ENCODE measurements around the gene TLCD3B.
"Not testable (repeated sequence)": the region's sequence is repeated elsewhere in the genome, so short reads cannot be mapped to it uniquely, and the experiment has no call there.

TLCD3B gene

DNA sequence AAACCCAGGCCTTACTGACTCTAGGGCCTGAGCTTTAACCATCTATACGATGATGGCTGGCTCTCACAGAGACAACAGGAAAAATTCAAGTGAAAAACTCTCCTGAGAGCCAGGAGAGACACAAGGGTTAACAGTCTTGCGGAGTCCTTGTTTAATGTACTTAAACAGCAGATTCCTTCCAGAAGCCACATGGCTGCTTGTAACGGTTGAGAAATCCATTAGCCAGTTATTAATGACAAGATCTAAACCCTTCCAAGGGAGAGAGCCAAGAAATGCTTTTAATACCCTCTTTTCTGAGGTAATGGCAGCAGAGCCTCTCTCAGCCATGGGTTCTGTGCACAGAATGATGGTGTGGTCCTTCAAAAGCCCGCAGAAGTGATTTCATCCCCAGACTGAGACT is 29.3 kb upstream of the TLCD3B start:
- Histone ChIP-seq H3K9me3 (ENCODE audit: control insufficient read depth in 2 of 2, low read length in 2 of 2) (no peaks in the 10 kb centered on the region), H3K27me3 (ENCODE audit: control insufficient read depth in 1 of 2, insufficient read depth in 2 of 2, low read length in 2 of 2) (no peaks in the 10 kb centered on the region), H3K4me1 (ENCODE audit: control insufficient read depth, insufficient read depth, low read length) (peaks cover 35% of the 10 kb centered on the region), H3K9ac (ENCODE audit: low read length in 2 of 2) (peak overlapping the region in 1 of 2 donors; percentile 38), H3K4me3 (ENCODE audit: low read length in 2 of 2) (no peak overlapping the region), H3K27ac (ENCODE audit: low read length) (no peak overlapping the region), H3K36me3 (ENCODE audit: control insufficient read depth in 2 of 2, insufficient read depth in 2 of 2, low read length in 2 of 2) (no peaks in the 10 kb centered on the region)

DNA sequence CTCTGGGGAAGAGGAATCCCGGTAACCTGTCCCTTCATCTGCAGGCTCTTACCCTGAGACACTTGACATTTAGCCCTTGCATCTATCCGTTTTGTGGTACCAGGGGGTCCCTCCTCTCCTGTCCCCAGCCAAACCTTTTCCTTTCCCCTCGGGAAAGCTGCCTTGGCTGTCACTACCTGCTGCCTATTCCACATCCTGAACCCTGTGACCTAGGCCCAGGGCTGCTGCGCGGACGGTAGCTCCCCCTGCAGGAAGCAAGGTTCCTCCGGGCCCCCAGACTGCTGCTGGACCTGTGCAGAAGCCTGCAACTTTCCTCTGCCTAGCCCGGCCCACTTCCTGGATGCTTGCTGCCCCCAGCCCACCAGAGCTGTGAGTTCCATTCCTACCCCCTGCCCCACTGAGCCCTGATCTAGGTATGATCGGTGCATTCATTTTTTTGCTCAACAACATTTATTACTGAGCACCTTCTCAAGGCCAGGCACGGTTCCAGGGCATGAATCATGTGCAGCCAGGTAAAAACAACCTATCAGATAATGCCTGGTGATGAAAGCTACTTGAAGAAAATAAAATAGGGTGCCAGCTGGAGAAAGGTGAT is 24.0 kb upstream of the TLCD3B start:
- H3K4me3 ChIP-seq (ENCODE audit: low read length in 2 of 2), result no peak overlapping the region
- H3K4me1 ChIP-seq (ENCODE audit: control insufficient read depth, insufficient read depth, low read length), result peaks cover 11% of the 10 kb centered on the region
- no peak overlapping the region for H3K9ac ChIP-seq (ENCODE audit: low read length in 2 of 2)

DNA sequence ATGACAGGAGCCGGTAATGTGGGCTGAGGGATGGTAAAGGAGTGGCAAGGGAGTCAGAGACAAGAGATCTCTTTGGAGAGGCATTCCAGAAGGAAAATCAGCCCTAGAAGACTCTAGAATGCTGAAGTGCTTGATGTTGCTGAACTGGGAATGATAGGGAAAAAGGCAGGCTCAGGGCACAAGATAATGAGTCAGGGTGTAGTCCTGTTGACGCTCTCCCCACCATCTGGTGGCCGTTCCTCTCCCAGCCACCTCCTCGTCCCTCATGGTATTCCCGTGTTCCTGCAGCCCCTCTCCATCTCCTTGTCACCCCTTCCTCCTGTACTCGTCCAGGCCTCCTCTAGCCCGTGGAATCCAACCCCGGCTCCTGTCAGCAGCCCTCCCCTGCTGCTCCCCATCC is 23.4 kb upstream of the TLCD3B start:
- no peak overlapping the region for H3K27ac ChIP-seq (ENCODE audit: low read length)
- no peak overlapping the region for H3K9ac ChIP-seq (ENCODE audit: low read length in 2 of 2)
- H3K4me1 ChIP-seq (ENCODE audit: control insufficient read depth, insufficient read depth, low read length), result peaks cover 9% of the 10 kb centered on the region
- no peaks in the 10 kb centered on the region for H3K27me3 ChIP-seq (ENCODE audit: control insufficient read depth in 1 of 2, insufficient read depth in 2 of 2, low read length in 2 of 2)
- no peaks in the 10 kb centered on the region for H3K36me3 ChIP-seq (ENCODE audit: control insufficient read depth in 2 of 2, insufficient read depth in 2 of 2, low read length in 2 of 2)
- H3K4me3 ChIP-seq (ENCODE audit: low read length in 2 of 2), result no peak overlapping the region
- H3K9me3 ChIP-seq (ENCODE audit: control insufficient read depth in 2 of 2, low read length in 2 of 2), result no peaks in the 10 kb centered on the region

More for the DNA sequence above, 24.0 kb upstream of the TLCD3B start:
- Histone ChIP-seq H3K36me3 (ENCODE audit: control insufficient read depth in 2 of 2, insufficient read depth in 2 of 2, low read length in 2 of 2) (no peaks in the 10 kb centered on the region), H3K27ac (ENCODE audit: low read length) (no peak overlapping the region), H3K27me3 (ENCODE audit: control insufficient read depth in 1 of 2, insufficient read depth in 2 of 2, low read length in 2 of 2) (no peaks in the 10 kb centered on the region), H3K9me3 (ENCODE audit: control insufficient read depth in 2 of 2, low read length in 2 of 2) (no peaks in the 10 kb centered on the region)

DNA sequence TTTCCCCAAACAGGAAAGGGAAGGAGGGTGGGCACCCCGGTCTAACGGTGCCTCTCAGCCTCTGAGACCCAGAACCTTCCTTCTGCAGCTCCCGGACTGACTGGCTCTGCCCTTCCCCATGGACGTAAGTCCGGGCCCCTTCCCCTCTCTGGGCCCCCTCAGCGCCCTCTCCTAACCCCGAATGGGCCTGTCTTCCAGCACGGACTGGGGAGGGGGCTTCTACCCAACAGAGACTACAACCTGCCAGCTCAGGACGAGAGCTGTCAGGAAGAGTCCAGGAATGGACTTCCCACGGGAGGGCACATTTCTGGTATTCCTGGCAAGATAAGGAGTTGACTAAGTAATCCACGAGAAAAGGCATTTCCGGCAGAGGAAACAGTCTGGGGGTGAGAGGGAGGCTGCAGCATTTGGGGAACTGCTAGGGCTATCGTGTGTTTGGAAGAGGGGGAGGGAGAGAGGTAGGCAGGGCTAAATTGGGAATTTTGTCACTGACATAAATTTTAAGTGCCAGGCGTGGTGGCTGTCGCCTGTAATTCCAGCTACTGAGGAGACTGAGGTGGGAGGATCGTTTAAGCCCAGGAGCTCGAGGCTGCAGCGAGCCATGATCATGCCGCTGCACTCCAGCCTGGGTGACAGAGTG is 22.4 kb upstream of the TLCD3B start:
- Histone ChIP-seq H3K27ac (ENCODE audit: low read length) (no peak overlapping the region), H3K27me3 (ENCODE audit: control insufficient read depth in 1 of 2, insufficient read depth in 2 of 2, low read length in 2 of 2) (no peaks in the 10 kb centered on the region), H3K9ac (ENCODE audit: low read length in 2 of 2) (peak overlapping the region; percentile 52 to 66)

DNA sequence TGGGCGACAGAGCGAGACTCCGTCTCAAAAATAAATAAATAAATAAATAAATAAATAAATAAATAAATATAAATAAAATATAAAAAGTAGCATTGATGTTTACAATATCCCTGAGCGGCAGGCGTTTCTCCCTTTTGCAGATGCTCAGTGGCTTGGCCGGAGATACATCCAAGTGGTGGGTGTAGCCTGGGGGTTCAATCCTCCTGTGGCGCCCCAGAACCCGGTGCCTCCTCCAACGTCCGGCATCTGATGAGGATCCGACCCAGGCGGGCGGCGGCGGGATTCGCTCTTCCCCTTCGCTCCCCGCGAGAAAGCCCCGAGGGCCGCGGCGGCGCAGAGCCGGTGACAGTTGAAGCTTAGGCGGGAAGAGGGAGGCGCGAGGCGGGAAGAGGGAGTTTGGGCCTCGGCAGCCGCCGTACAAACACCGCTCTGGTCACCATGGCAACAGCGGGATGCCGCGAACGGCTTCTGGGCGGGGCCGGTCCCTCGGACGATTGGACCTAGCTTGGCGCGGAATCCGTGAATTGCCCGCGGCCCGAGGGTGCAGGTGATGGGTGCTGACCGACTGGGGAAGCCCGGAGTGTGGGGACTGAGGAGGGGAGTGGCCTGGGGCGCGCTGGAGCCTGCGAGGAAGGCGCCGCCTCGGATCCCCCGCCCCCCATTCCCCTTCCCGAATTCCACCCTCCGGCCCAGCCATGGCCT is 21.8 kb upstream of the TLCD3B start:
- Histone ChIP-seq H3K4me1 (ENCODE audit: control insufficient read depth, insufficient read depth, low read length) (peaks cover 9% of the 10 kb centered on the region), H3K9ac (ENCODE audit: low read length in 2 of 2) (peak overlapping the region; percentile 52 to 66), H3K4me3 (ENCODE audit: low read length in 2 of 2) (peak overlapping the region; percentile 83 to 87), H3K9me3 (ENCODE audit: control insufficient read depth in 2 of 2, low read length in 2 of 2) (no peaks in the 10 kb centered on the region), H3K36me3 (ENCODE audit: control insufficient read depth in 2 of 2, insufficient read depth in 2 of 2, low read length in 2 of 2) (no peaks in the 10 kb centered on the region), H3K27me3 (ENCODE audit: control insufficient read depth in 1 of 2, insufficient read depth in 2 of 2, low read length in 2 of 2) (no peaks in the 10 kb centered on the region), H3K27ac (ENCODE audit: low read length) (no peak overlapping the region)

More for the DNA sequence above, 22.4 kb upstream of the TLCD3B start:
- Histone ChIP-seq H3K9me3 (ENCODE audit: control insufficient read depth in 2 of 2, low read length in 2 of 2) (no peaks in the 10 kb centered on the region), H3K4me3 (ENCODE audit: low read length in 2 of 2) (peak overlapping the region; percentile 83 to 87), H3K36me3 (ENCODE audit: control insufficient read depth in 2 of 2, insufficient read depth in 2 of 2, low read length in 2 of 2) (no peaks in the 10 kb centered on the region), H3K4me1 (ENCODE audit: control insufficient read depth, insufficient read depth, low read length) (peaks cover 9% of the 10 kb centered on the region)

DNA sequence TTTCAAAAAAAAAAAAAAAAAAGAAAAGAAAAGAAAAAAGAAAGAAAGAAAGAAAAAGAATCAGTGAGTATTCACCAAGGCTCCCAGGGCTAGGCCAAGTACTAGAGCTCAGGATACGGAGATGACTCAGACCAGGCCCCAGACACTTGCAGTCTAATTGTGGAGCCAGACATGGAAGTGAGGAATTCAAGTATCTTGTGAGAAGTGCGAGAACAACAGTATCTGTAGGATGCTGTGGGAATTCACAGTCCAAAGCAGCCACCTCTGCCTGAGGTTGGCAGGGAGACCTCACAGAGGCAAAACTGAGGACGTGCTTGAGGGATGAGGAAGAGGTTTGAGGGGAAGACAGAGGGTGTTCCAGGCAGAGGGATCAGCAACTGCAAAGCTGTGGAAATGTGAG is 20.4 kb upstream of the TLCD3B start:
- no peaks in the 10 kb centered on the region for H3K9me3 ChIP-seq (ENCODE audit: control insufficient read depth in 2 of 2, low read length in 2 of 2)
- H3K27me3 ChIP-seq (ENCODE audit: control insufficient read depth in 1 of 2, insufficient read depth in 2 of 2, low read length in 2 of 2), result no peaks in the 10 kb centered on the region
- H3K9ac ChIP-seq (ENCODE audit: low read length in 2 of 2), result no peak overlapping the region
- H3K4me1 ChIP-seq (ENCODE audit: control insufficient read depth, insufficient read depth, low read length), result peaks cover 9% of the 10 kb centered on the region
- no peak overlapping the region for H3K4me3 ChIP-seq (ENCODE audit: low read length in 2 of 2)
- H3K36me3 ChIP-seq (ENCODE audit: control insufficient read depth in 2 of 2, insufficient read depth in 2 of 2, low read length in 2 of 2), result no peaks in the 10 kb centered on the region
- no peak overlapping the region for H3K27ac ChIP-seq (ENCODE audit: low read length)

DNA sequence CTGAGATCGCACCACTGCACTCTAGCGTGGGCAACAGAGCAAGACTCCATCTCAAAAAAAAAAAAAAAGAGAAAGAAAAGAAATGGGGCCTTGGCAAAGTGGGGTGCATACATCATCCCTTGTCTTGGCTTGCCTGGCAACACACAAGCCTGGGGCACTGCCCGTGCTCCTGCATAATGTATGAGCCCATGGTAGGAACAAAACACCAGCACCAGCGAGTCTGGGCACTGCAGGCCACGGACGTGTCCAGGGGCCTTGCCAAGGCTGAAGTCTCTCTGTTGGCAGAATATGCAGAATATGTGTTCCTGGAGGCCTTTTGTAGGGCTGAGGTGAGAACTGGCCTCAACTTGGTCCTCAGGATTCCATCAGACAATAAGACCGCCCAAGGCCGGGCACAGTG is 18.8 kb upstream of the TLCD3B start:
- peaks cover 9% of the 10 kb centered on the region for H3K4me1 ChIP-seq (ENCODE audit: control insufficient read depth, insufficient read depth, low read length)
- no peak overlapping the region for H3K27ac ChIP-seq (ENCODE audit: low read length)
- no peaks in the 10 kb centered on the region for H3K27me3 ChIP-seq (ENCODE audit: control insufficient read depth in 1 of 2, insufficient read depth in 2 of 2, low read length in 2 of 2)

DNA sequence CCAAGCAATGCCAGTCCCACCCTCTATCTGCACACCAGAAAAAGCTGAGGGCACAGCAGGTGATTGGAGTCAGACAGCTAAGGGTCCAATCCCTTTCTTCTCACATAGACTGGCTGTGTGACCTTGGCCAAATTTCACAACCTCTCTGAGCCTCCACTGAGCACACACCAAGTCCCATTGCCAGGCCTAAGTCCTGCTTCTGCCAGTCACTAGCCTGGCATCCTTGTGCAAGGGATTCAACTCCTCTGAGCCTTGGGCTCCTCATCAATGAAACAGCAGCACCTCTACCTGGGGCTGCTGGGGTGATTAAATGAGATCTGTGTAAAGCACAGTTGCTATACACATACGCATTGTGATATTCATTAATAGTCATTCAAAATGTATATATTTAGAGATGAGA is 15.5 kb upstream of the TLCD3B start:
- Histone ChIP-seq H3K27ac (ENCODE audit: low read length) (no peak overlapping the region), H3K27me3 (ENCODE audit: control insufficient read depth in 1 of 2, insufficient read depth in 2 of 2, low read length in 2 of 2) (peaks cover 0 to 4% of the 10 kb centered on the region in 2 donors), H3K4me1 (ENCODE audit: control insufficient read depth, insufficient read depth, low read length) (no peaks in the 10 kb centered on the region), H3K4me3 (ENCODE audit: low read length in 2 of 2) (no peak overlapping the region), H3K36me3 (ENCODE audit: control insufficient read depth in 2 of 2, insufficient read depth in 2 of 2, low read length in 2 of 2) (no peaks in the 10 kb centered on the region), H3K9me3 (ENCODE audit: control insufficient read depth in 2 of 2, low read length in 2 of 2) (no peaks in the 10 kb centered on the region), H3K9ac (ENCODE audit: low read length in 2 of 2) (no peak overlapping the region)

More for the DNA sequence above, 18.8 kb upstream of the TLCD3B start:
- H3K36me3 ChIP-seq (ENCODE audit: control insufficient read depth in 2 of 2, insufficient read depth in 2 of 2, low read length in 2 of 2), result no peaks in the 10 kb centered on the region
- no peak overlapping the region for H3K4me3 ChIP-seq (ENCODE audit: low read length in 2 of 2)
- no peak overlapping the region for H3K9ac ChIP-seq (ENCODE audit: low read length in 2 of 2)
- H3K9me3 ChIP-seq (ENCODE audit: control insufficient read depth in 2 of 2, low read length in 2 of 2), result no peaks in the 10 kb centered on the region

DNA sequence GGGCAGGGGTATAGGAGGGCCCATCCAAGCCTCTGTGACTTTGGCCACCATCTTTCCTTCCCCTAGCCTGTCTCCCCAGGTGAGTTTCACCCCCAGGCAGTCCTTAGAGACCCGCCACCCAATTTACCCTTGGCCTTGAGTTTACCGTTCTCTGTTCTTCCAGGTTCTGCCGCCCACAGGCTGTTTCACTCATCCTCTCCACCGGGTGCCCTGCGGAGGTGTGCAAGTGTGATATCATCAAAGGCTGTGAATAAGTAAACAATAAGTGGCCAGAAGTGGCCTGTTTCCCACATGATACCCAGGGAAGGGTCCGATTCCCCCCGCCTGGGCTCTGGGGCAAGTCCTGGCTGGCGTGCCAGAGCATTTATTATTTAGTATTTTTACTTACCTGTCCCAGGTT is 15.1 kb upstream of the TLCD3B start:
- no peaks in the 10 kb centered on the region for H3K36me3 ChIP-seq (ENCODE audit: control insufficient read depth in 2 of 2, insufficient read depth in 2 of 2, low read length in 2 of 2)
- H3K9ac ChIP-seq (ENCODE audit: low read length in 2 of 2), result no peak overlapping the region
- H3K27ac ChIP-seq (ENCODE audit: low read length), result no peak overlapping the region
- no peaks in the 10 kb centered on the region for H3K4me1 ChIP-seq (ENCODE audit: control insufficient read depth, insufficient read depth, low read length)
- no peaks in the 10 kb centered on the region for H3K9me3 ChIP-seq (ENCODE audit: control insufficient read depth in 2 of 2, low read length in 2 of 2)
- H3K27me3 ChIP-seq (ENCODE audit: control insufficient read depth in 1 of 2, insufficient read depth in 2 of 2, low read length in 2 of 2), result peaks cover 0 to 4% of the 10 kb centered on the region in 2 donors
- no peak overlapping the region for H3K4me3 ChIP-seq (ENCODE audit: low read length in 2 of 2)

DNA sequence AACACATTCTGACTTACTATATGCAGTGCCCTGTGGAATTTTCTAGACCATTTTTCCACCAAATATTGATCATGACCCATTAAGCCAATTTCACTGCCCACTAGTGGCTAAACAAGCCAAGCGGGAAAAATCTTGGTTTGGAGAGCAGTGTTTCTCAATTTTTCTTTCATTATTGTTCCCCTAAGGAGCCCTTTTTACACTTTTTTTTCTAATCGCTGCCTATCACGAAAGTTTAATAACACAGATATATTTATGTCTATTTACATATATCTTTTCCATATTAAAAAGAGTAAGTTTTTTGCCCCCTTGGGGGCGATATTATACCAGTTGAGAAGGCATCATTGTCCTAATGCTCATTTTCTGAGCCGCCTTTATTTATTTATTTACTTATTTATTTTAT is 10.8 kb upstream of the TLCD3B start:
- Histone ChIP-seq H3K4me1 (ENCODE audit: control insufficient read depth, insufficient read depth, low read length) (no peaks in the 10 kb centered on the region), H3K27ac (ENCODE audit: low read length) (no peak overlapping the region), H3K9me3 (ENCODE audit: control insufficient read depth in 2 of 2, low read length in 2 of 2) (no peaks in the 10 kb centered on the region), H3K4me3 (ENCODE audit: low read length in 2 of 2) (no peak overlapping the region), H3K9ac (ENCODE audit: low read length in 2 of 2) (no peak overlapping the region), H3K27me3 (ENCODE audit: control insufficient read depth in 1 of 2, insufficient read depth in 2 of 2, low read length in 2 of 2) (peaks cover 0 to 6% of the 10 kb centered on the region in 2 donors), H3K36me3 (ENCODE audit: control insufficient read depth in 2 of 2, insufficient read depth in 2 of 2, low read length in 2 of 2) (no peaks in the 10 kb centered on the region)

DNA sequence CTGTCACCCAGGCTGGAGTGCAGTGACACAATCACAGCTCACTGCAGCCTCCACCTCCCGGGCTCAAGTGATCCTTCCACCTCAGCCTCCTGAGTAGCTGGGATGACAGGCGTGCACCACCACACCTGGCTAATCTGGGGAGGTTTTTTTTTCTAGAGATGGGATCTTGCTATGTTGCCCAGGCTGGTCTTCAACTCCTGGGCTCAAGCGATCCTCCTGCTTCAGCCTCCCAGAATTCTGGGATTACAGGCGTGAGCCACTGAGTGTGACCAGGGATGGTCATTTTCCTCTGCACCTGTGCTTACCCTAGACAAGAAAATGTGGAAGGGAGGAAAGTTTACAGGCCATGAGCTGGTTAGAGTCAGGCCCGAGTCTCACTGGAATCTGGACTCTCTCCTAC is 9.6 kb upstream of the TLCD3B start:
- H3K27ac ChIP-seq (ENCODE audit: low read length), result not testable (repeated sequence)

More for the DNA sequence above, 9.6 kb upstream of the TLCD3B start:
- H3K9ac ChIP-seq (ENCODE audit: low read length in 2 of 2); H3K9me3 ChIP-seq (ENCODE audit: control insufficient read depth in 2 of 2, low read length in 2 of 2); H3K4me3 ChIP-seq (ENCODE audit: low read length in 2 of 2); H3K4me1 ChIP-seq (ENCODE audit: control insufficient read depth, insufficient read depth, low read length); H3K27me3 ChIP-seq (ENCODE audit: control insufficient read depth in 1 of 2, insufficient read depth in 2 of 2, low read length in 2 of 2); H3K36me3 ChIP-seq (ENCODE audit: control insufficient read depth in 2 of 2, insufficient read depth in 2 of 2, low read length in 2 of 2): not testable (repeated sequence)

Data from stomach smooth muscle (tissue), 2 donors.